ENCODE results near the gene SAFB.

Gene SAFB

DNA sequence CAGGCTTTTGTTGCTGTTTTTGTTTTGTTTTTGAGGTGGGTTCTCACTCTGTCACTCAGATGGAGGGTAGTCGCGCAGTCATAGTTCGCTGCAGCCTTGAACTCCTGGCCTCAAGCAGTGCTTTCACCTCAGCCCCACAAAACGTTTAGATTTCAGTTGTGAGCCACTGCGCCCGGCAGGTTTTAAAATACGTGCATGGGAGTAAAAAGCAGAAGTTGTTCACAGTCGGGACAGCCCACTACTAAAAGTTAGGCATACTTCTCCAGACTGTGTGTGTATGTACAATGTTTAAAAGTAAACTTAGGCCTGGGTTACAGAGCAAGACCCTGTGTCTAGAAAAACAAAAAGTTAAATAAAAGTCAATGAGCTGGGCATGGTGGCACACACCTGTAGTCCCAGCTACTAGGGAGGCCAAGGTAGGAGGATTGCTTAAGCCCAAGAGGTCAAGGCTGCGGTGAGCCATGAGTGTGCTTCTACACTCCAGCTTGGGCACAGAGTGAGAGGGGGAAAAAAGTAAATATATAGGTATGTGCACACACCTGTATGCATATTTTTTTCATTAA is 6.1 kb downstream of the SAFB start:
- DNase-seq = no peak

DNA sequence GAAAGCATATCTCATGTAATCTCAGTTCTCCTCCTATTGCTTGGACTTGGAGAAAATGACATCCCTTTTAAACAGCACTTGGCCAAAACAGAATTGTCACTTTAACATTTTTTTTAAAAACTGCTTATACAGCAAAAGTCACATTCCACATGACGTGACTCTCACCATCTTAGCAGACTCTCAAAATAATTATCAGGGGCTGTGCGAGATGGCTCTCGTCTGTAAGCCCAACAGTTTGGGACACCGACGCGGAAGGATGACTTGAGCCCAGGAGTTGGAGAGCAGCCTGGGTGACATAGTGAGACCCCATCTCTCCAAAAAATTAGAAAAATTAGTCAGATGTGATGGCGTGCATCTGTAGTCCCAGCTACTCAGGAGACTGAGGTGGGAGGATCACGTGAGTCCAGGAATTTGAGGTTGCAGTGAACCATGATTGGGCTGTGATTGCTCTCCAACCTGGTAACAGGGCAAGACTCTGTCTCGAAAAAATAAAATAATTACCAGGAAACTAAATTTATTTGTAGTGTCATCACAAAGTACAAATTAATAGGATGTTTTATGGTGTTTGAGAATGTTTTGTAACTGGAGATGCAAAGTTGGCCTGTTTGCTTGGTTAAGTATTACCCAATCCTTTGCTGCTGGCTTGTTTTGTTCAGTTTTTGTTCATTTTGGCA is 8.8 kb downstream of the SAFB start:
- no peak for DNase-seq

DNA sequence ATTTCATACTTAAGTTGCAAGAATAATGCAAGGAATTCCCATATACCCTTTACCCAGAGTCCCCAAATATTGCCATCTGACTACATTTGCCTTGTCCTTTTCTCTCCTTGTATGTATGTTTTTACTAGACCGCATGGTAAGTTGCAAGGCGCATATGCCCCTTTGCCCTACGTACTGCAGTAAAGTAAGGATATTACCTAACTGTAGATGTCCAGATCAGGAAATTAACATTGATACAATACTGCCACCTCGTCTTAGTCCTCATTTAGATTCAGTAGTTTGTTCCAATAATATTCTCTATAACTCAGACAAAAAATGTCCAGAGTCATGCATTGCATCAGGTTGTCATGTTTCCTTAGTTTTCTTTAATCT is 9.3 kb downstream of the SAFB start:
- no peak for DNase-seq

DNA sequence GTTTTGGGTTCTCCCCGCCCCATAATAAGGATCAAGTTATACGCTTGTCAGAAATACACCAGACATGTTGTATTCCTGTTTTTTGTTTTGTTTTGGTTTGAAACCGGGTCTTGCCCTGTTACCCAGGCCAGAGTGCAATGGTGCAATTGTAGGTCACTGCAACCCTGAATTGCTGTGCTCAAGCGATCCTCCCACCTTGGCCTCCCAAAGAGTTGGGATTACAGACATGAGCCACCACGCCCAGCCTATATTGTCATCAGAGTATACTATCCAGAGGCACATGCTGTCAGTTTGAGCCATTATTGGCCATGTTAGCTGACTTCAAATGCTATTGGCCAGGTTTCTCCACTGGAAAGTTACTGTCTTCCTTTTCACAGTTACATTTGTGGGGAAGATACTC is 9.8 kb downstream of the SAFB start:
- DNase-seq = no peak

DNA sequence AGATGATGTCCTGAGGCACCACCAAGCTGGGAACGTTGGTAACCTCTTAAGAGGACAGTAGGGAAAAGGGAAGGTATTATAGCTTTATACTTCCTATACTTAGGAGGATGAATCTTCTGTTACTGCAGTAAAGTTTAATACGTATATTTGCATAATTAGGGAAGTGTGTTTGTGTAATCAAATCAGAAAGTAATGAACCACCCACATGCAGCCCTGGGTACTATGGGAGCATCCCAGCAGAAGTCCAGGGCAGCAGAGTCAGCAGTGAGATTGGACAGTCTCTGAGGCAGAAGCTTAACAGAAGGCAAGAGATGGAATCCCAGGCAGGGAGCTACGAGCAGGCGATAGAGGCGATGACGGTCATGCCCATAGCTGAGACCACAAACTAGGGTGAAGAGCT is 12.5 kb downstream of the SAFB start:
- no peak for DNase-seq

DNA sequence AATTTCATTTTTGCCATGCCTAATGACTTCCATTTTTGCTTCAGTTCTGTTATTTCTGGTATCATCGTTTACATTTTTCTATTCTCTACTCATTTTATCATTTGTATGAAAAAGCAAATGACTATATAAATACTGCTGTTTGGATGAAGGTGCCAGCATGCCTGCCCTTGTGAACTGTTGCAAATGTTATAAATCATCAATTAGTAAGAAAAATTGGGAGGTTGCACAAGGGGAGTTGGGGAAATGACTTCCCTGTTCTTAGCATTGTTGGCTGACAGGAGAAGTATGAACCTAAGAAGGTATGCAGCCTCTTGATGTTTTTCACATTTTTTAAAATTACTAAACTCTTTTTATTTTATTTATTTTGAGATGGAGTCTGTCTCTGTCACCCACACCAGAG is 15.1 kb downstream of the SAFB start:
- no peak for DNase-seq

DNA sequence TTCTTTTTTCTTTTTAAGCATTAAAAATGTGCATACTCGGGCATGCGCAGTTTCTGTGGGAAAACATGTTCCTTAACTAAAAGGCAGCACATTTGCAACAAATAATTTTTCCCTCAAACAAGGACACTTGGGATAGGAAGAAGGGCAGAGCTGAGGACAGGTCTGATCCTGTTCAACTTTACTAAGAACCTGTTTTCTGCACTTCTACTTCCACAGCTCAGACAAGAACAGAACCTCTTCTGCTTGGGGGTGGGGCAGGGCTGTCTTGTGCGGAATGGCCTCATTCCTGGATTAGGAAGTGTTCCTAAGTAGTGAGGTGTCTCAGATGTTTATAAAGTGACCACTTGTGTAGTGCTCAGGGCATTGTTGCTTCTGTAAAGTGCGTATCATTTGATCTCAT is 18.3 kb downstream of the SAFB start:
- DNase-seq = no peak

DNA sequence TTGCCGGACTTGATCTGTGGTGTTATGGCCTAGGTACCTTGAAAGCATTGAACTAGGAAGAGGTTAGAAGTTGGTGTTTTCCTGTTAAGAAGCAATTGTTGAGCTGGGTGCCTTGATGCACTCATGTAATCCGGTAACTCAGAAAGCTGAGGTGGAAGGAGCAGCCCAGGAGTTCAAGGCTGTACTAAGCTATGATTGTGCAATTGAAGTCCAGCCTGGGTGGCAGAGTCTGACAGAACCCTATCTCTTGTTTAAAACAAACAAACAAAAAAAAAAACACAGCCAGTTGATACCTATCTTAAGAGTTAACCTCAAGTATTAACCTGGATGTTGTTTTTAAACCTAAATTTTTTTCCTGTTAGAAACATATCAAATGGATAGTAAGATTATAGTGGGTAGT is 19.3 kb downstream of the SAFB start:
- DNase-seq = no peak

DNA sequence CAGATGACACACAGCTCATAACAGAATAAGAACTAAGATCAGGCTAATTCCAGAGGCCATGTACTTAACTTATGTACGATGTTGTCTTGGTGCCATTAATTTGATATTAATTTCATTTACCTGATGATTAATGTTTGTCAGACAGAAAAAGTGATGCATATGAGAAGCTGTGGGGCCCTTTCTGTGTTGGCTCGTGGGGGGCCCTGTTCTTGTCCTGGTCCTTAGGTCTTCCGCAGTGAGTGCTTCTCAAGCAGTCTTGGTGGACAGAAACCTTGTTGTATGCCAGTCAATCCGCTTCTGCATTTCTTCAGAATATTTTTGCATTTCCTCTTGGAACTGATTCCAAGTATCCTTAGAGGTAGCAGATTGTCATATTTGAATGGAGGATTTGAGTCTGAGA is 20.2 kb downstream of the SAFB start:
- no peak for DNase-seq

DNA sequence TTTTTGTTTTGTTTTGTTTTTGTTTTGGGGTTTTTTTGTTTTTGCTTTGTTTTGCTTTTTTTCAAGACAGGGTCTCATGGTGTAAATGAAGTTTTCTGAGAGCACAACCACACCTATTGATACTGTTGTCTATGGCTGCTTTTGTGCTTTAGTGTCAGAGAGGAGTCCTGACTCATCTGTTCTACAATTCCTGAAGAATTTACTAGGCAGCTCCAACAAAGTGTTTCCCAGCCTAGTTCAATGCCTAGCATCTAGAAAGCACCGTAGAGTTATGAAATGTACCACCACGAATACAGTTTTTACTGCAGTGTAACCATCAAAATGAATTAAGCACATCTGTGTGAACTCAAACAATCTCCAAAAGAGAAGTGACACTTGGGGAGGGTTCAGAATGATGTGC is 21.2 kb downstream of the SAFB start:
- no peak for DNase-seq

DNA sequence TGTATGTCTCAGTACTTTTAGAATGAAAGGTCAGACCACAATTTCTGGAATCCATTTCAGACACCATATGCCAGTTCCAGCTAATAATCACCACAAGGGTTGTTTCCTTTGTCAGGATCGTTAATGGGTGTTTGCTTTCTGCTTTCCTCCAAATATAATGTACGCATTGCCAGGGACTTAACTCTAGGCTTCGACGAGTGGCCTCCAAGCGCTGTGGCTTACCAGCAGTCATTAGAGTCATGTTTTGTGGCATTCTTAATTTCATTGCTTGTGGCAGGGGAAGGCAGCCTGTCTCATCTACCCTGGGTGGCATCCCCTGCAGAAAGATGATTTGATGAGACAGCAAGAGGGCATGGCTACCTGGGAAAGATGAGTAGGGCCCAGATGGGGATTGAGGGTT is 22.5 kb downstream of the SAFB start:
- peak; percentile 70 for DNase-seq

DNA sequence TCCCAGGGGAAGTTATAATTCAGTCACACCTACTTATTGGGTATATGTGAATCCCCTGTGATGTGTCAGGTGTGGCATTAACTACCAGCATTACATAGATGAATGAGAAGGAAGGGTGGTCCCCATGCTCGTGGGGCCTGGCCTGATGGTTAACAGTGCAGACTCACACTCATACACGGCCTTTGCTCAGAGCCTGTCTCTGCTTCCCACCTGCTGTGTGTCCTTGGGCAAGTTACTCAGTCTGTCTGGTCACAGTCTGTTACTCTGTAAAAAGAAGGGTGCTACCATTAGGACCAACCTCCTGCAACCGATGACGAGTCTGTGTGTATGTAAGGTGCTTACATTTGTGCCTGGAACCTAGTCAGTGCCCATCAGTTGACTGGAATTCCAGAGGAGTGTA is 23.8 kb downstream of the SAFB start:
- no peak for DNase-seq

DNA sequence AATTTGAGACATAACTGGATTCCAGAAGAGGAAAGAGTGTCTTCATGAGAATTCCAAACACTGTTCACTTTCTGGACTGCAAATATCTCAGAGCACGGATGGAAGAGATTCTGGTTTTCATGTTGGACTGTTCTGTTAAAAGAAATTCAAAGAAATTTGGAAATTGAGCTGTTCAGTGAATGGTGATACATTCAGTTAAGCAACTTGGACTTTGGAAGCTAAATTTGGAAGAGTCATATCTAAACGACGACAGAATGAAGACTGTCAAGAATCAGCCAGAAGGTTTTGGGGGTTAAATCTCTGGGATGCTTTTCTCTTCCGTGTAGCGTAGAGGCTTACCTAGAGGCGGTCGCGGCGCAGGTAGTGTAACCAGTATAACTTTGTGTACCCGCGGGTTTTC is 25.6 kb downstream of the SAFB start:
- no peak for DNase-seq

DNA sequence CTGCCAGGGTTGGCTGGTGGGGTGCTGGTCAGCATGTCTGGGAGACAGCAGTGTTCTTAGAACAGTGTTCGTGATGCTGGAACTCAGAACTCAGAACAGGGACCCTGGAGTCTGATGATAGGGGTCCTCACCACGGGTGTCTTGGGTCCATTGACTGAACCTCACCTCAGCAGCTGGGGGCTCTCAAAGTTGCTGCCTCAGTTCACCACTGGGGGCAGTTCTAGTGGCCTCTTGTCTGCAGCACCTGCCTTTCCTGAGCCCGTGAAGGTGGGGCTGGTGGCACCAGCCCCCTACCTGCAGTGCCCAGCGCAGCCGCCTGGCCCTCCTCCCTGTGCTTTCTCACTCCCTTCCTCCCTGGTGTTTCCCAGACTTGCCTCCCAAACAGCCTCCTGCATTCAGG is 28.5 kb downstream of the SAFB start:
- no peak for DNase-seq

DNA sequence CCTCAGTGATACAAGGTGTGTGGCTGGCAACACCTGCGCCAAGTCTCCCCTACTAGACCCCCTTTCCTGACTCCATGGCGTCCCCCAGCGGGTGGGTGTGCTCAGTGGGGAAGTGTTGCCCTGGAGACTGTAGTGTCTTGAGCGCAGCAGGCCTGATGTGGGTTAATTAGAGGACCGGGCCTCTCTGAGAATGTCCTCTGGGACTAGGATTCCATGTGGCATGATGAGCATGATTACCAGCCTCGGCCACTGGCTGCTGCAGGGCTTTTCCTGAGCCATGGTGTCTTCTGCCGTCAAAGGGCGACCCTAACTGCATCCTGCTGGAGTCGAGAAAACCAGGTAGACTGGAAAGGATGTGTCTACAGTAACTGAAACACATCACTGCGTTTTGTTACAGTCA is 29.4 kb downstream of the SAFB start:
- no peak for DNase-seq

DNA sequence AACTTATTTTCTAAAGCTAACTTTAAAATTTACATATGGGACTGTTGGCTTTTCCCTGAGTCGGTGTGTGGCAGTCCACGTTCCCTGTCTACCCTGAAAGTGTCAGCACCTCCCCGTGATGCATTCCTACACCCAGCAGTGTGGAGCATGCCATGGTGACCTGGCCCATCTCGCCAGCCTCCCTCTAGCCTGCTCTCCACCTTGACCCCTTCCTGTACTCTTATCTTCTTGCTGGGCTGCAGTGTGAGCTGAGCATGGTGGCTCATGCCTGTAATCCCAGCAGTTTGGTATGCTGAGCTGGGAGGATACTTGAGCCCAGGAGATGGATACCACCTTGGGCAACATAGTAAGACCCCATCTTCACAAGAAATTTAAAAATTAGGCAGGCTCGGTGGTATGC is 32.0 kb downstream of the SAFB start:
- no peak for DNase-seq

DNA sequence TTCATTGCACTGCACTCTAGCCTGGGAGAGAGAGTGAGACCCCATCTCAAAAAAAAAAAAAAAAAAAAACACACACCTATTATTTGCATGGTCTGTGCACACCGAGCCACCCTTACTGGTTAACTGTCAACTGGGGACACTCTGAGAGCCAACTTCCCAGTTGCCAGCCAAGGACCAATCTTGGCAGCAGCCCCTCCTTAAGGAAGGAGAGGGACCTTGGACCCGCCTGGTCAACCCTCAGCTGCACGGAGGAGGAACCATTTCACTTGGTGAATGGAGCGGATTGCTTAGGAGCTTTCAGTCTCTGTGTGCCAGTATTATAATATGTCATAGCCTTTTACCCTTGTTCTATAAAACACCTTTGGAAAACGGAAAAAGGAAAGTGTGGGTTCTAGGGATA is 32.5 kb downstream of the SAFB start:
- no peak for DNase-seq

DNA sequence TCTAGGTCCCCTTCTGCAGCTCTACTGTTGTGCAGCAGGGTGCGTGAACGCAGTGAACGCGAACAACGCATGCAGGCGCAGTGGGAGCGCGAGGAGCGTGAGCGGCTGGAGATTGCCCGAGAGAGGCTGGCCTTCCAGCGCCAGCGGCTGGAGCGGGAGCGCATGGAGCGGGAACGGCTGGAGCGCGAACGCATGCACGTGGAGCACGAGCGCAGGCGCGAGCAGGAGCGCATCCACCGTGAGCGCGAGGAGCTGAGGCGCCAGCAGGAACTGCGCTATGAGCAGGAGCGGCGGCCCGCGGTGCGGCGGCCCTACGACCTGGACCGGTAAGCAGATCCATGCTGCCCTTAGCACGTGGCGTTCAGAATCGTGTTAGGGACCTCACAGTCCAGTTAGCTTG is 38.6 kb downstream of the SAFB start:
- DNase-seq = no peak

DNA sequence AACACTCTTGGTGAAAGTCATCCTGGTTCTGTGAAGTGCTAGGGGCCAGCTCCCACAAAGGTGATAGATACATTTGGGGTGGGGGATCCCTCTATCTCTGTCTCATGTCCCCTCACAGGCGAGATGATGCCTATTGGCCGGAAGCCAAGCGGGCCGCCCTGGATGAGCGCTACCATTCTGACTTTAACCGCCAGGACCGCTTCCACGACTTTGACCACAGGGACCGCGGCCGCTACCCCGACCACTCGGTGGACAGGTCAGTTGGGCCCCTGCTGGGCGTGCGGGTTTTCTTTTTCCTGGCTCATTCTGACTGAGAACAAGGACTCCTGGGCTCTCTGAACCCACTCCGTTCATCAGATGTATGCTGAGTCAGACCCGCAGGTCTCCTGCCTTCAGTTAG is 41.0 kb downstream of the SAFB start:
- DNase-seq = no peak

DNA sequence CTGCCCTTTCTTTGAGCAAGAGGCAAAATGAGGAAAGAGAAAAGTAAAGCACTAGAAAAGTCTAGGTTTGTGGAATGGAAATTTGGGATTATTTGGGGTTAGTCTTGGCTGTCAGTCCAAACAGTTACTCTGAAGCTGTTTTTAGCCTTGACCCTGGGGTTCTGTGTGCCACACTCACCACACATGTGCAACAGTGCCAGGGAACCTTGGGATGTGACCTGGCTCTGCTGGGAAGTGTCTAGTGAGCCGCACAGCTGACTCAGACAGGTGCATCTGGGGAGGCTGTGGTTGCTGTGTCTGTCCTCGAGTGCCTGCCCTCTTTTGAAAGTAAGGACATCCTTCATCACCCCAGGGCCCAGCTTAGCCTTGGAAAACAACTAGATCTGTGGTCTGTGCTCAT is 41.6 kb downstream of the SAFB start:
- DNase-seq = no peak

DNA sequence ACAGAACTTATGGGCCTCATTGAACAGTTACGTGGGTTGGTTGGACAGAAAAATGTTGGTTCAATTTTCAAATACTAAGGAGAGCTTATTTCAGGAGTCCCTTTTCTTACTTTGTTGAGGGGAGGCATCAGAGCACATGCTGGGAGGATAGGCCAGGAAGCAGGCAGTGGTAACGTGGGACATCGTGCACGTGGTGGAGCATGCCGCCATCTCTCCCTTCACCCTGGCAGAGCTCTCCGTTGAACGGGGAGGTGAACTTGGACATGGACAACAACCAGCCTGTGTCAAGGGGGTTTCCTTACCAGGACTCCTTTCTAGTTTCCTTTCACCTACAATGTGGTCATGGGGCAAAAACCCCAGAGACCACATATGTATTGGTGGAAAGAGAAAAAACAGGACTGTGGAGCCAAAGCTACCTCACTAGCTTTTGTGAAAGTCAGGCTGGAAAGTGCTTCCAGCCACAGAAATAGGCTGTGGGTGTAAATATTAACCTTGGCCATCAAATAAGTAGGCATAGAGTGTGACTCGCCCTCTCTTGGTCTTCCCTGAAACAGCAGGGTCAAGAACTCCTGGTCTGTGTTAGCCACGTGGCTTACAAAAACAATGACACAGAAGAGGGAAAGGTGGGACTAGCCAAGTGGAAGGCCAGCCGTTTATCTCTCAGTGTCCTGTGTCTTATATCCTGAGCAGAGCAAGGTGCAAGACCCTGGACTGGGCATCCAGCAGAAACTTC is 43.1 kb downstream of the SAFB start:
- DNase-seq = no peak

DNA sequence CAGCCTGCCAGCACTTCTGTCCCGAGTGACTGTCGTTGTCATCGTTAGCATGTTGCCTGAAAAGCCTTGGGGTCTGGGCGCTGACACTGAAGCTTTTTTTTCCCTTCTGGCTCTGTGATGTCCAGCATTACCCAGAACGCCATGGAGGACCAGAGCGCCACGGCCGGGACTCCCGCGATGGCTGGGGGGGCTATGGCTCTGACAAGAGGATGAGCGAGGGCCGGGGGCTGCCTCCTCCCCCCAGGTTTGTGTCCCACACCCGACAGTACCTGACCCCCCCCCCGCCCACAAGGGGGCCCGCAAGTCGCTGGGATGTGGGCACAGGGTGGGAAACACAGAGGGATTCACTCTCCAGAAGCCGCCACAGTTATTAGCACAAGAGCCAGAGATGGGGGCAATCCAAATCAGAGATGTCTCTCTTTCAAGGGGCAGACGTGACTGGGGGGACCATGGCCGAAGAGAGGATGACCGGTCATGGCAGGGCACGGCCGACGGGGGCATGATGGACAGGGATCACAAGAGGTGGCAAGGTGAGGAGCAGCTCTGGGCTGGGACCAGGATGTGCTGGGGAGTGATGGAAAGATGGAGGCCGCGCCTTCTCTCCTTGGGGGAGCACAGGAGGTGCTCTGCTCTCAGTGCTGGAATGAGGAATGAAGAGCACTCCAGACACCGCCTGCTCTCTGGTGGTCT is 44.2 kb downstream of the SAFB start:
- no peak for DNase-seq

DNA sequence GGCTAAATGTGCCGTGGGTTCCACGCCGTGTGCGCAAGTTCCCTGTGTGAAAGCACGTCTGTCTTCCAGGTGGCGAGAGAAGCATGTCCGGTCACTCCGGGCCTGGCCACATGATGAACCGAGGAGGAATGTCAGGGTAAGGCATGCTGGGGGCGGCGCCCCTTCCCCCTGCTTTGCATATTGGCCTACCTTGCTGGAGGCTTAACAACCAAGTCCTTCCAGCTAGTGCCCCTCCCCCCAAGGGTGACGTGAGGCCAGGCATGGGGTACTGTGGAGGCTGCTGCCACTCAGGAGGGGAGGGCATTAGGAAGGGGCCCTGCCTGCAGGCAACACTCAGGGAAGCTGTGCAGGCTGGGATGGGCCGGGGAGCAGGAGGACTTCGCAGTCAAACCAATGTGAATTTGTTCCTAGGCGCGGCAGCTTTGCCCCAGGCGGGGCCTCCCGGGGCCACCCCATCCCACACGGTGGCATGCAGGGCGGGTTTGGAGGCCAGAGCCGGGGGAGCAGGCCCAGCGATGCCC is 44.9 kb downstream of the SAFB start:
- DNase-seq = no peak

DNA sequence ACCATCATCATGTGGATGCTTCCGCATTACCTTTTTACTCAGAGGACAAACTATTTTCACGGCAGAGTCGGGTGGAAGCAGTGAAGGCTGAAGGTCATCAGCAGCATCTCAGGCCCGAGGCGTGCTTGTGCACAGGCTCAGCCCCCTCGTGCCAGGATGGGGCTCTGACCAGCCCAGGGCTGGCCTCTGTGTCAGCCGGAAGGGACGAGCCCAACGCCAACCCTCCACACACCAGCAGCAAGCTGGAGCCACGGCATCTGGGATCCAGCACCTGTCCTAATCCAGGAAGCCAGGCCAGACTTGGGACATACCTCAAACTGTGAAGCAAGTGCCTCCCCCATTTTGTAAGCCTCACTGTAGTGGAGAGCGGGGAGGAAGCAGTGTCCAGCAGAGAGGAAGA is 46.3 kb downstream of the SAFB start:
- no peak for DNase-seq

Data from NCI-H774 (cell line).